LNCaP clone FGC (cell line): Measurements from ENCODE around the gene PTEN.

Experiments used
- DNase-seq: peaks from one replicate; pipeline ENCODE4 v3.0.0-alpha.2; 2011; ENCODE audit warnings: low read depth
- H3K4me3 ChIP-seq: 2 replicates; pipeline ENCODE4 v1.5.1; 2011; ENCODE audit warnings: mild to moderate bottlenecking, low read depth, low read length, control low read depth
- TF ChIP-seq, protein P1 (sequence below): IDR thresholded peaks from 2 replicates; pipeline ENCODE4 v1.5.1; 2012; ENCODE audit warnings: mild to moderate bottlenecking; ENCODE audit not compliant: control insufficient read depth, insufficient read depth; ENCODE audit errors: extremely low read depth

Gene PTEN

DNA sequence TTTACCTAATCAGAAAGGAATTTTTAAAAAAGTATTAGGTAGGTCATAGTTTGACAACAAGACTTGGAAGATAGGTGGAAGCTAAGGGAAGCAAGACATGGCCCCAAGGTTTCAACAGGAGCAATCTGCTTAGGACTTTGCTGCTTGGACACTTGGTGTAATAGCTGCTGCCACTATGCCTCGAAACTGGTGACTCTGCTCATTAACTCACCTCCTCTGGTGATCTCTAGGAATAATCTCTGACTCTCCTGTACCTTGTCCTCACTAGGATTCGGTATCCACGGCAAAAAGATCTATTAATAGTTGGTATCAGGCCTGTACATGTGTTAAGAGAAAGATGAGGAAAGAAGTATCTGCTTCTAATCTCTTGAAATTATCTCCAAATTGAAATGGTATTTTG, 53.1 kb downstream of the PTEN start:
- H3K4me3 ChIP-seq, result no peak overlapping the region
- no peak for DNase-seq
- TF ChIP-seq, protein P1, sequence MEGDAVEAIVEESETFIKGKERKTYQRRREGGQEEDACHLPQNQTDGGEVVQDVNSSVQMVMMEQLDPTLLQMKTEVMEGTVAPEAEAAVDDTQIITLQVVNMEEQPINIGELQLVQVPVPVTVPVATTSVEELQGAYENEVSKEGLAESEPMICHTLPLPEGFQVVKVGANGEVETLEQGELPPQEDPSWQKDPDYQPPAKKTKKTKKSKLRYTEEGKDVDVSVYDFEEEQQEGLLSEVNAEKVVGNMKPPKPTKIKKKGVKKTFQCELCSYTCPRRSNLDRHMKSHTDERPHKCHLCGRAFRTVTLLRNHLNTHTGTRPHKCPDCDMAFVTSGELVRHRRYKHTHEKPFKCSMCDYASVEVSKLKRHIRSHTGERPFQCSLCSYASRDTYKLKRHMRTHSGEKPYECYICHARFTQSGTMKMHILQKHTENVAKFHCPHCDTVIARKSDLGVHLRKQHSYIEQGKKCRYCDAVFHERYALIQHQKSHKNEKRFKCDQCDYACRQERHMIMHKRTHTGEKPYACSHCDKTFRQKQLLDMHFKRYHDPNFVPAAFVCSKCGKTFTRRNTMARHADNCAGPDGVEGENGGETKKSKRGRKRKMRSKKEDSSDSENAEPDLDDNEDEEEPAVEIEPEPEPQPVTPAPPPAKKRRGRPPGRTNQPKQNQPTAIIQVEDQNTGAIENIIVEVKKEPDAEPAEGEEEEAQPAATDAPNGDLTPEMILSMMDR, result no peak

DNA sequence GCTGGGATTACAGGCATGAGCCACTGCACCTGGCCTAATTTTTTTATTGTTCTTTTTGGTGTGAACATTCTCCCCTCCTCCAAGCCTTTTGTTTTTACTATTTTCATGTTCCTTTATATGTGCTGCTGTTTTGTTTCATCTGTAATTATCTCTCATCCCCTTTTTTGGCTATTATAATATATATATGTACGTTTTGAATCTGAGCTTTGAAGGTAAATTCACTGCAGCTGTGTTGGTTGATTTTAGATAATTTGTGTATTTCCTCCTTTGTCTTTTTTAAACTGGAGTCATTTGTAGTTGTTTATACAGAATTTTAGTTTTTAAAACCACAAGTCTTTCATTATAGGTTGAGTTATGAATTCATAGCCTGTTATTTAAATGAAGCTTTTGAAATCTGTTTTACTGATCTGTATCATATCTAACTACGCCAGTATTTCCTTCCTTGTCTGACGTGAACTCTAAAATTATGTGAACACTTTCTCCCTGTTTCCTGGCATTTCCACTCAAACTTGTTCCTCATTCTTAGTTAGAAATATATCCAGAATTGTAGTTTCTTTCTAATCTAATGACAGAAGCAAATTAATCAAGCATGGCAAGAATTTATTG, 54.9 kb downstream of the PTEN start:
- H3K4me3 ChIP-seq, result no peak overlapping the region
- no peak for DNase-seq
- TF ChIP-seq, protein P1, result no peak

DNA sequence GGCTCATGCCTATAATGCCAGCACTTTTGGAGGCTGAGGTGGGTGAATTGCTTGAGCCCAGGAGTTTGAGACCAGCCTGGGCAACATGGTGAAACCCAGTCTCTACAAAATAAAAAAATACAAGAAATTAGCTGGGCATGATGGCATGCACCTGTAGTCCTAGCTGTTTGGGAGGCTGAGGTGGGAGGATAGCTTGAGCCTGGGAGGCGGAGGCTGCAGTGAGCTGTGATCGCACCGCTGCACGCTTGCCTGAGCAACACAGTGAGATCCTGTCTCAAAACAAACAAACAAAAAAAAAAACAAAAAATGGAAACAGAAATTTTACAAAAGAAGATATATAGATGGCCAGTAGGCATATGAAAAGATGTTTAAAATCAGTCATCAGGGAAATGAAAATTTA, 57.1 kb downstream of the PTEN start:
- no peak for DNase-seq
- TF ChIP-seq, protein P1, result no peak

DNA sequence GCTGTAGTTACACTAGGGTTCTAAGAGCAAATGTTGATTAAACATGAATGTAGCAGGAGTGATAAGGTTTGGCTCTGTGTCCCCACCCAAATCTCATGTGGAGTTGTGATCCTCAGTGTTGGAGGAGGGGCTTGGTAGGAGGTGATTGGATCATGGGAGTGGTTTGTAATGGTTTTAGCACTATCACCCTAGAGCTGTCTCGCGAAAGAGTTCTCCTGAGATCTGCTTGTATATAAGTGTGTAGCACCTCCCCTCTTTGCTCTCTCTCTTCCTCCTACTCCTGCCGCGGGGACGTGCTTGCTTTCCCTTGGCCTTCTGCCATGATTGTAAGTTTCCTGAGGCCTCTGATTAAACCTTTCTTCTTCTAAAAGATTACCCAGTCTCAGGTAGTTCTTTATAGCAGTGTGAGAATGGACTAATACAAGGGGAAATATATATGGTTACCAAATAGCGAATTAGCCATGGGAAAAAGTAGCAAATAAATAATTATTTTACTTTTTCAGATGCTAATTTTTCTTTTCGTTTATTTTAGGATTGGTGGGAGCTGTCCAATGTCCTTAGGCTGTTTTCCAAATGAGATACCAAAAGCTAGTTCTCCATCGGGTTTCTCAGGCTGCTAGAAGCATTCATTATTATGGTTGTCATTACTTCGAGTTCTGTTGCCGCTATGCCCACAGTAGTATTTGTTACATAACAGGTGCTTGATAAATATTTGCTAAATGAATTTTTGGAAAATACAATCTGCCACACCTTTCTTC, 58.7 kb downstream of the PTEN start:
- TF ChIP-seq, protein P1, result no peak
- no peak for DNase-seq
- H3K4me3 ChIP-seq, result no peak overlapping the region

More for the DNA sequence above, 57.1 kb downstream of the PTEN start:
- no peak overlapping the region for H3K4me3 ChIP-seq

DNA sequence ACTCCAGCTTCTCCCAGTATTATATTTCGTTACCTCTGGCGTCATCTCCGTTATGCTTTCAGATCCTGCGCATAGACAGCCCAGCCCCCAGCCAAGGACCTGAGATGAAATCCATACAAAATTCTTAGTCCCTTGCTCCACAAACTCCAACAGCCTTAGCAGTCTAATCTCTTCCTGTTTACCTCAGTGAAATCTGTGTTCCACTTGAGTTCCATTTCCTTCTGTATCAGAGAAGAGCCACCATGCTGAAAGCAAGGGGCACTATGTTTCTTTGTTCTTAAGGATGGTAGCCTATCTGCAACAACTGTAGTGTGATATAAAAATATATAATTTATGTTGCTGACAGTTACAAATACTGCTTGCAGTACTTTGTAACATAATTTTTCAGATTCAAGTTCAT, 59.8 kb downstream of the PTEN start:
- DNase-seq, result no peak
- H3K4me3 ChIP-seq, result no peak overlapping the region
- TF ChIP-seq, protein P1, result no peak

DNA sequence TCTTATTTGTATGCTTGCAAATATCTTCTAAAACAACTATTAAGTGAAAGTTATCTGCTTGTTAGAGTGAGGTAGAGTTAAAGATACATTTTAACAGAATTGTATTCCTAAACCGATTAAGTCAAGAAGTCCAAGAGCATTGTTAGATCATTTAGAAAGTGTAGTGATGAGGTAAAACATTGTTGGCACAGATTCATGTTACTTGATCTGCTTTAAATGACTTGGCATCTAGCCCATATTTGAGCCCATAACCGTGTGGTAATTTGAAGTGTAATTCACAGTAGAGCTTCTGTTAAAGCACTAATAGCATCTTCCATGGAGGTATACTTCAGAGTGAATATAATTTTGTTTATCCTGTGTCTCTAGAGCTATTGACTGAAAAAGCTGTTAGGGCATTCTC, 62.1 kb downstream of the PTEN start:
- DNase-seq, result no peak
- no peak overlapping the region for H3K4me3 ChIP-seq
- TF ChIP-seq, protein P1, result no peak
